Endothelial cell of umbilical vein (primary cell): ENCODE results near the gene ERBB4. TPM values are rescaled to one million over a fixed set of nuclear protein-coding genes. Genes with fewer than 3 reads are reported as not detected.

Experiments used
- BruUV-seq: library from RNA; stranded (reverse); fragments of 400-500 nt; replicated peaks from 2 replicates; lab custom pipeline; 2021; lab: Mats Ljungman, UMichigan
- CTCF ChIA-PET: fragments of 300-600, 350-600 bp; sonication (Branson Sonifier 250); formaldehyde crosslinking; loops from one replicate; lab custom pipeline; 2021; ENCODE audit warnings: antibody characterized with exemption, inconsistent platforms; lab: Charles Lee
- POLR2A ChIA-PET: fragments of 300-600, 350-600 bp; sonication (Branson Sonifier 250); formaldehyde crosslinking; loops from one replicate; lab custom pipeline; 2021; ENCODE audit warnings: antibody characterized with exemption, inconsistent platforms; lab: Charles Lee
- DNase-seq: peaks from one replicate; pipeline ENCODE4 v3.0.0-alpha.2; 2011; ENCODE audit warnings: low read depth, low spot score
- FAIRE-seq: peaks from 2 replicates; lab custom pipeline; 2011; peaks lifted over from hg19 to GRCh38; lab: Jason Lieb, UNC
- H2AFZ ChIP-seq: 2 replicates; pipeline ENCODE4 v1.6.0; 2012; ENCODE audit warnings: low read depth, low read length, control low read depth, inconsistent platforms
- H3K27ac ChIP-seq: 2 replicates; pipeline ENCODE4 v1.5.1; 2011; ENCODE audit warnings: low read depth, mild to moderate bottlenecking, control low read depth, low read length, moderate library complexity; ENCODE audit not compliant: insufficient read depth
- H3K27me3 ChIP-seq, 2 experiments: 2 replicates each; pipeline versions ENCODE4 v1.6.0 to v1.6.1; 2011; ENCODE audit warnings: low read length in 2 of 2, mixed read lengths in 1 of 2; ENCODE audit not compliant: control insufficient read depth in 2 of 2, insufficient read depth in 2 of 2
- H3K36me3 ChIP-seq, 2 experiments: 2 replicates in 1 of 2; 3 replicates in 1 of 2; pipeline ENCODE4 v1.5.1; 2011; ENCODE audit warnings: low read length in 2 of 2, mild to moderate bottlenecking in 1 of 2, moderate library complexity in 1 of 2; ENCODE audit not compliant: control insufficient read depth in 2 of 2, insufficient read depth in 2 of 2; ENCODE audit errors: extremely low read depth in 1 of 2
- H3K4me1 ChIP-seq: 3 replicates; pipeline ENCODE4 v1.5.1; 2011; ENCODE audit warnings: mild to moderate bottlenecking, low read length; ENCODE audit not compliant: control insufficient read depth, insufficient read depth; ENCODE audit errors: extremely low read depth
- H3K4me2 ChIP-seq: 2 replicates; pipeline ENCODE4 v1.6.1; 2011; ENCODE audit warnings: low read length, control low read depth, mixed read lengths; ENCODE audit not compliant: insufficient read depth
- H3K4me3 ChIP-seq, 3 experiments: fragments of 200-600 bp in 1 of 3; sonication (generic), shearing (Covaris generic) in 1 of 3; replicated peaks in 1 of 3; 2 replicates each; pipeline ENCODE4 v1.5.1; 2011 to 2016; ENCODE audit warnings: control low read depth in 3 of 3, low read length in 3 of 3, mild to moderate bottlenecking in 2 of 3, inconsistent platforms in 1 of 3, low read depth in 1 of 3, moderate library complexity in 1 of 3; ENCODE audit not compliant: insufficient read depth in 1 of 3
- H3K79me2 ChIP-seq: 2 replicates; pipeline ENCODE4 v1.6.0; 2012; ENCODE audit warnings: low read length, inconsistent platforms; ENCODE audit not compliant: control insufficient read depth, insufficient read depth
- H3K9ac ChIP-seq: replicated peaks from 2 replicates; pipeline ENCODE3; 2011; ENCODE audit warnings: low read length, control low read depth; ENCODE audit not compliant: insufficient read depth; ENCODE audit errors: extremely low read depth
- H3K9me1 ChIP-seq: replicated peaks from 3 replicates; pipeline ENCODE4 v1.6.0; 2011; ENCODE audit warnings: mild to moderate bottlenecking, low read length; ENCODE audit not compliant: control insufficient read depth, insufficient read depth; ENCODE audit errors: extremely low read depth
- H3K9me3 ChIP-seq: replicated peaks from 2 replicates; pipeline ENCODE4 v1.5.1; 2012; ENCODE audit warnings: low read length, inconsistent platforms; ENCODE audit not compliant: control insufficient read depth, insufficient read depth
- H4K20me1 ChIP-seq: replicated peaks from 2 replicates; pipeline ENCODE3; 2011; ENCODE audit warnings: mild to moderate bottlenecking, low read length; ENCODE audit not compliant: control insufficient read depth, insufficient read depth; ENCODE audit errors: extremely low read depth
- CTCF ChIP-seq, 2 donors: IDR thresholded peaks; 1 replicate in 1 of 2; 2 replicates in 1 of 2; pipeline ENCODE4 v1.5.1; 2011; ENCODE audit warnings: low read length in 2 of 2, mild to moderate bottlenecking in 2 of 2, moderate library complexity in 2 of 2, control low read depth in 1 of 2, inconsistent platforms in 1 of 2, low read depth in 1 of 2; ENCODE audit not compliant: insufficient read depth in 1 of 2; ENCODE audit errors: extremely low read depth in 1 of 2
- EZH2 ChIP-seq: IDR thresholded peaks from 2 replicates; pipeline ENCODE4 v1.6.1; 2012; ENCODE audit warnings: borderline replicate concordance, low read depth, mild to moderate bottlenecking, moderate library complexity, low read length, inconsistent platforms; ENCODE audit not compliant: severe bottlenecking
- FOS ChIP-seq: IDR thresholded peaks from 2 replicates; pipeline ENCODE4 v1.6.1; 2011; ENCODE audit warnings: mild to moderate bottlenecking, low read length, moderate library complexity, borderline replicate concordance; ENCODE audit not compliant: insufficient read depth
- GATA2 ChIP-seq: IDR thresholded peaks from 2 replicates; pipeline ENCODE4 v1.7.0; 2011; ENCODE audit warnings: low read depth, mild to moderate bottlenecking, moderate library complexity, mixed read lengths, low read length; ENCODE audit not compliant: insufficient read length, insufficient read depth
- JUN ChIP-seq: IDR thresholded peaks from 2 replicates; pipeline ENCODE4 v1.6.1; 2011; ENCODE audit warnings: borderline replicate concordance, low read depth; ENCODE audit not compliant: insufficient read length, insufficient read depth
- MAX ChIP-seq: IDR thresholded peaks from 2 replicates; pipeline ENCODE4 v1.6.1; 2011; ENCODE audit not compliant: insufficient read depth, insufficient read length
- MYC ChIP-seq: IDR thresholded peaks from one replicate; pipeline ENCODE4 v1.6.1; 2011; ENCODE audit warnings: mild to moderate bottlenecking, low read depth, low read length
- POLR2A ChIP-seq: IDR thresholded peaks from 2 replicates; pipeline ENCODE4 v1.6.1; 2012; ENCODE audit warnings: low read depth, mild to moderate bottlenecking, control low read depth, low read length
- POLR2AphosphoS5 ChIP-seq: IDR thresholded peaks from 2 replicates; pipeline ENCODE4 v1.6.1; 2012; ENCODE audit warnings: low read depth, mild to moderate bottlenecking, control low read depth, low read length, moderate library complexity; ENCODE audit not compliant: insufficient read depth
- dilution Hi-C: fragments of 300-500 bp; cut with MboI; formaldehyde crosslinking; loops from one replicate; pipeline ENCODE4 v1.15.0; 2019; ENCODE audit warnings: low sequenced_read_pairs; ENCODE audit not compliant: extremely low pct_ligation_motif_present
- intact Hi-C: fragments of 100-400 bp; cut with micrococcal nuclease; formaldehyde crosslinking; loops from one replicate; pipeline ENCODE4 v1.10.0; 2022
- polyA plus RNA-seq, 4 experiments: library from polyadenylated mRNA; depleted of rRNA in 3 of 4; stranded (reverse) in 3 of 4; unstranded in 1 of 4; fragments of >200 nt; gene quantifications; 2 replicates each; pipeline versions ENCODE4 v1.2.1 to v1.2.3, GENCODE V29; 2011 to 2012; ENCODE audit warnings: missing spikeins in 1 of 4
- total RNA-seq: library from RNA; stranded (reverse); gene quantifications from 2 replicates; pipeline ENCODE4 v1.2.3, GENCODE V29; 2021

ERBB4 gene
- total and polyA plus RNA-seq, 2 donors (not counting 3 experiments of a cell fraction or from before 2014, with no cell fraction given), result 0.01 to 0.27 TPM

GRCh38 chr2:211823886-211824479 lies 714.6 kb downstream of the ERBB4 start:
- dilution Hi-C loops, result no loop called here
- no peak overlapping the region for H3K27ac ChIP-seq
- no peak for DNase-seq
- no peaks in the 10 kb centered on the region for H3K27me3 ChIP-seq
- no peak for TF ChIP-seq MYC
- TF ChIP-seq MAX, result no peak
- TF ChIP-seq POLR2A, result no peak
- CTCF ChIA-PET, result no interaction called here
- no peak for FAIRE-seq
- POLR2A ChIA-PET, result no interaction called here
- H3K4me1 ChIP-seq, result no peaks in the 10 kb centered on the region
- H3K4me2 ChIP-seq, result no peak overlapping the region
- BruUV-seq, result no TSS peak
- no peak overlapping the region for H3K4me3 ChIP-seq
- H3K9me1 ChIP-seq, result no peaks in the 10 kb centered on the region
- no peaks in the 10 kb centered on the region for H3K79me2 ChIP-seq
- no peak overlapping the region for H2AFZ ChIP-seq
- no peaks in the 10 kb centered on the region for H3K36me3 ChIP-seq
- intact Hi-C loops, result no loop called here
- H3K9me3 ChIP-seq, result no peaks in the 10 kb centered on the region
- H3K9ac ChIP-seq, result no peak overlapping the region
- H4K20me1 ChIP-seq, result no peaks in the 10 kb centered on the region

GRCh38 chr2:211822686-211823335 lies 715.8 kb downstream of the ERBB4 start:
- Histone ChIP-seq H3K36me3 (no peaks in the 10 kb centered on the region), H3K9me1 (no peaks in the 10 kb centered on the region), H3K4me3 (no peak overlapping the region), H4K20me1 (no peaks in the 10 kb centered on the region), H3K27ac (no peak overlapping the region), H3K79me2 (no peaks in the 10 kb centered on the region), H2AFZ (no peak overlapping the region), H3K4me2 (no peak overlapping the region), H3K9ac (no peak overlapping the region), H3K4me1 (no peaks in the 10 kb centered on the region), H3K27me3 (no peaks in the 10 kb centered on the region), H3K9me3 (no peaks in the 10 kb centered on the region)
- DNase-seq, result no peak
- no peak for TF ChIP-seq POLR2AphosphoS5
- no peak for TF ChIP-seq MAX
- no peak for TF ChIP-seq MYC
- TF ChIP-seq POLR2A, result no peak
- TF ChIP-seq FOS, result no peak
- TF ChIP-seq EZH2, result no peak
- TF ChIP-seq CTCF (IDR thresholded peaks at IDR 0.05; ENCODE audit: extremely low read depth in 1 of 2, insufficient read depth in 1 of 2, low read depth in 1 of 2, low read length in 2 of 2), result no peak
- no peak for TF ChIP-seq GATA2
- TF ChIP-seq JUN, result no peak
- POLR2A ChIA-PET, result no interaction called here
- CTCF ChIA-PET, result interaction anchor here (1.0 to 1.2 kb wide), 2 partner anchors 11 to 20 kb away, joined by 3 read pairs; no protein-coding TSS in a partner anchor
- no TSS peak for BruUV-seq
- dilution Hi-C loops (no loop called here), intact Hi-C loops (no loop called here)
- FAIRE-seq, result no peak
